Naive thymus-derived CD4-positive, alpha-beta T cell (primary cell): ENCODE data around the gene ADORA2B. TPM values are rescaled to one million over a fixed set of nuclear protein-coding genes. Genes with fewer than 3 reads are reported as not detected.
A peak's percentile ranks its signal among the peaks of the same experiment; 100 is the strongest.

Experiments used
- ATAC-seq: fragments of 150-1000 bp; cut with Tn5 transposase; 2 replicates; pipeline ENCODE4 v1.10.0; 2021; ENCODE audit warnings: mild to moderate bottlenecking, moderate library complexity
- CTCF ChIA-PET: fragments of 350-600 bp; sonication (Branson Sonifier 250); formaldehyde crosslinking; loops from one replicate; lab custom pipeline; 2021; ENCODE audit warnings: antibody characterized with exemption; lab: Charles Lee
- POLR2A ChIA-PET: fragments of 350-600 bp; sonication (Branson Sonifier 250); formaldehyde crosslinking; loops from one replicate; lab custom pipeline; 2021; ENCODE audit warnings: antibody characterized with exemption, inconsistent platforms; lab: Charles Lee
- DNase-seq, 9 donors: peaks; one replicate each; pipeline versions ENCODE4 v3.0.0 to v3.0.0-alpha.2; 2020 to 2022; ENCODE audit warnings: mixed read lengths in 1 of 9
- H3K27ac ChIP-seq: one replicate; pipeline ENCODE4 v1.7.0; 2013; ENCODE audit warnings: mild to moderate bottlenecking, low read depth, low read length, moderate library complexity
- H3K27me3 ChIP-seq, 2 donors: one replicate each; pipeline ENCODE4 v1.7.0; 2013; ENCODE audit warnings: low read length in 2 of 2, mild to moderate bottlenecking in 2 of 2, moderate library complexity in 2 of 2; ENCODE audit not compliant: control insufficient read depth in 2 of 2, insufficient read depth in 2 of 2
- H3K36me3 ChIP-seq, 3 experiments: 1 replicate in 2 of 3; 2 replicates in 1 of 3; pipeline ENCODE4 v1.7.0; 2013; ENCODE audit warnings: low read length in 3 of 3, mild to moderate bottlenecking in 3 of 3, moderate library complexity in 1 of 3; ENCODE audit not compliant: insufficient read depth in 3 of 3, control insufficient read depth in 2 of 3
- H3K4me1 ChIP-seq, 2 donors: one replicate each; pipeline ENCODE4 v1.7.0; 2013; ENCODE audit warnings: low read length in 2 of 2, mild to moderate bottlenecking in 2 of 2, moderate library complexity in 1 of 2; ENCODE audit not compliant: control insufficient read depth in 2 of 2, insufficient read depth in 2 of 2
- H3K4me3 ChIP-seq: 2 replicates; pipeline ENCODE4 v1.7.0; 2013; ENCODE audit warnings: mild to moderate bottlenecking, low read length
- H3K9me3 ChIP-seq, 3 experiments: 1 replicate in 2 of 3; 2 replicates in 1 of 3; pipeline ENCODE4 v1.7.0; 2013; ENCODE audit warnings: low read length in 3 of 3; ENCODE audit not compliant: control insufficient read depth in 2 of 3
- H3K27ac Mint-ChIP-seq, 9 donors: one replicate each; pipeline ENCODE4 v1.8.0; 2020 to 2022; ENCODE audit warnings: mixed read lengths in 9 of 9, mild to moderate bottlenecking in 8 of 9, moderate library complexity in 5 of 9, inconsistent platforms in 2 of 9
- H3K27me3 Mint-ChIP-seq, 5 donors: one replicate each; pipeline ENCODE4 v1.8.0; 2021 to 2022; ENCODE audit warnings: mixed read lengths in 5 of 5, mild to moderate bottlenecking in 1 of 5
- H3K36me3 Mint-ChIP-seq, 5 donors: one replicate each; pipeline ENCODE4 v1.8.0; 2020 to 2022; ENCODE audit warnings: mixed read lengths in 5 of 5, mild to moderate bottlenecking in 3 of 5, inconsistent platforms in 1 of 5
- H3K4me1 Mint-ChIP-seq, 7 donors: one replicate each; pipeline ENCODE4 v1.8.0; 2020 to 2022; ENCODE audit warnings: mixed read lengths in 7 of 7, mild to moderate bottlenecking in 3 of 7, inconsistent platforms in 1 of 7
- H3K4me3 Mint-ChIP-seq, 10 donors: one replicate each; pipeline ENCODE4 v1.8.0; 2020 to 2022; ENCODE audit warnings: mild to moderate bottlenecking in 10 of 10, mixed read lengths in 10 of 10, moderate library complexity in 6 of 10, inconsistent platforms in 2 of 10
- H3K9me3 Mint-ChIP-seq, 11 donors: one replicate each; pipeline ENCODE4 v1.8.0; 2020 to 2022; ENCODE audit warnings: mixed read lengths in 11 of 11, mild to moderate bottlenecking in 4 of 11, inconsistent platforms in 1 of 11, moderate library complexity in 1 of 11
- intact Hi-C, 2 donors: fragments of 100-400 bp; cut with micrococcal nuclease; formaldehyde crosslinking; loops; one replicate each; pipeline ENCODE4 v1.15.1; 2023
- polyA plus RNA-seq, 2 donors: library from polyadenylated mRNA; unstranded; fragments of 300-500 nt; fragmentation: Illumina TruSeq; gene quantifications; one replicate each; pipeline ENCODE4 v1.2.3, GENCODE V29; 2021
- total RNA-seq, 6 experiments: library from RNA in 5 of 6; stranded (reverse) in 5 of 6; gene quantifications; 1 replicate in 5 of 6; 2 replicates in 1 of 6; pipeline ENCODE4 v1.2.3 and lab custom pipeline; 2021 to 2026

Gene ADORA2B
- total and polyA plus RNA-seq, 7 experiments from 2014 or later, result 0.50 to 2.6 (median 1.6) TPM; not detected in 2

DNA sequence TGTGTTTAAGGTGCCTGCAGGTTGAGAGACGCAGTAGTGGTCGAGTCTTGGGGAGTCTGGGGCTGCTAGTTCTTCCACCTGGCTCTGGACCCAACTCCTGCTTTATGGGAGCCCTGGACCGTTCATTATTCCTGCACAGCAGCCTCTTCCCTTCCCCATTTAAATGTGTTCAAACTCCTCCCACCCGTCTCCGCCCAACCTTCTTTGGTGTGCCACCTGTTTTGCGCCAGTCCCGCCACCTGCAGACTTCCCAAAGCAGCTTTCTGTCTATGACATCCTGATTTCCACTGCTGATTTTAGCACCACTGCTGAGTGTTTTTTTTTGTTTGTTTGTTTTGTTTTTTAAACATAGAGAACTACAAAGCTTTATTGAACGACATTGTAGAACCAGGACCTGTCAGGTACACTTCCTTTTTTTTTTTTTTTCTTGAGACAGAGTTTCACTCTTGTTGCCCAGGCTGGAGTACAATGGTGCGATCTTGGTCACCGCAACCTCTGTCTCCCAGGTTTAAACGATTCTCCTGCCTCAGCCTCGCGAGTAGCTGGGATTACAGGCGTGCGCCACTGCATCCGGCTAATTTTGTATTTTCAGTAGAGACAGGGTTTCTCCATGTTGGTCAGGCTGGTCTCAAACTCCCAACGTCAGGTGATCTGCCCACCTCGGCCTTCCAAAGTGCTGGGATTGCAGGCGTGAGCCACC is 12.8 kb downstream of the ADORA2B start:
- no peaks in the 10 kb centered on the region for H3K36me3 ChIP-seq
- peaks cover 0 to 36% (median 8%) of the 10 kb centered on the region in 7 donors for H3K4me1 Mint-ChIP-seq
- no peaks in the 10 kb centered on the region for H3K9me3 Mint-ChIP-seq
- H3K27ac ChIP-seq, result no peak overlapping the region
- peaks cover 0 to 60% (median 0%) of the 10 kb centered on the region in 5 donors for H3K27me3 Mint-ChIP-seq
- no peaks in the 10 kb centered on the region for H3K9me3 ChIP-seq
- H3K36me3 Mint-ChIP-seq, result no peaks in the 10 kb centered on the region
- DNase-seq (no peak), ATAC-seq (no peak)
- H3K4me1 ChIP-seq, result peaks cover 4 to 7% of the 10 kb centered on the region in 2 donors
- CTCF ChIA-PET, result interaction anchor here (0.6 kb wide), 1 partner anchor 1228 kb away, joined by 4 read pairs; no protein-coding TSS in a partner anchor
- intact Hi-C loops, result loop anchor here (2.0 kb wide), 2 partner anchors 41 to 61 kb away; partner anchors contain the start of genes TTC19 (in 1 of the 2) and ZSWIM7 (in 1 of the 2)
- H3K4me3 Mint-ChIP-seq, result peak overlapping the region in 1 of 10 donors; percentile 1
- H3K4me3 ChIP-seq, result no peak overlapping the region
- H3K27ac Mint-ChIP-seq, result no peak overlapping the region
- no peaks in the 10 kb centered on the region for H3K27me3 ChIP-seq
- POLR2A ChIA-PET, result no interaction called here

DNA sequence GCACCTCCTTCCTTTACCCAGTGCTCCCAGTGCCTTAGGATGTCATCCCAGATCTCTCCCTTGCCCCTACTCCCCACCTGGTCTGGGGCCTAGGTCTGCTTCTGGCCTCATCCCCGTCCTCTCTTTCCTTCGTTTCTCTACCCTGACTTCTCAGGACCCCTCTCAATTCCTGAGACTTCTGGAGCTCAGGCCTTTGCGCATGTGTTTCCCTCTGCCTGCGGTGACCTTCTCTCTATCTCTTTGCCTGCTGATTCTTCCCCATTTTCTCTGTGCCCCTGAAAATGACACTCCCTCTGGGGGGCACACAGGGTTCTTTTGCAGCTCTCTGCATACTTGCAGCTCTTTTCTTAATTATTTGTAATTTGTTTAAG is 13.5 kb downstream of the ADORA2B start:
- Mint-ChIP-seq H3K27ac (peak overlapping the region in 1 of 9 donors; percentile 44), H3K36me3 (no peaks in the 10 kb centered on the region), H3K27me3 (peaks cover 0 to 56% (median 0%) of the 10 kb centered on the region in 5 donors), H3K4me1 (peaks cover 0 to 36% (median 8%) of the 10 kb centered on the region in 7 donors), H3K9me3 (no peaks in the 10 kb centered on the region), H3K4me3 (peak overlapping the region in 1 of 10 donors; percentile 40)
- Histone ChIP-seq H3K27me3 (no peaks in the 10 kb centered on the region), H3K9me3 (no peaks in the 10 kb centered on the region), H3K36me3 (no peaks in the 10 kb centered on the region), H3K27ac (no peak overlapping the region), H3K4me3 (no peak overlapping the region), H3K4me1 (peaks cover 4 to 7% of the 10 kb centered on the region in 2 donors)
- ChIA-PET CTCF (no interaction called here), POLR2A (no interaction called here)
- DNase-seq (no peak), ATAC-seq (no peak)
- intact Hi-C loops, result loop anchor here (2.0 kb wide), 2 partner anchors 40 to 62 kb away; partner anchors contain the start of genes TTC19 (in 1 of the 2) and ZSWIM7 (in 1 of the 2)

DNA sequence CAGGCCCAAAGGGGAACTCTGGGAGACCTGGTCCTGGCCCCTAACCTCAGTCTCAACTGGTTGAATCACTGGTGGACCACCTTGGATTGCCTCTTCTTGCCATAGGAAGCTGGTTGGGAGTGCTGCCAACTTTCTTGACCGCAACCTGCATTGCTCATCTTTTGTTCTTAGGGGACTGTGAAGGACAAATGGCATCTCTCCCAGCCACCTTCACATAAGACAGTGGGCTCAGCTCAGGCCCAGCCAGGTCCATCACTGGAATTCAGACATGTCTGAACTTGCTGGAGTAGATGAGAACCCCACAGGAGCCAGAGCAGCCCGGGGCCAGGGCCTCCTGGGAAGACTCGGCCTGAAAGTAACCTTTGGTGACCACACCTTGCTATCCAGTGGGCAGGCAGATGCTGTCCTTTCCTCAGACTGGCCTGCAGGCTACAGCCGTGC is 18.8 kb downstream of the ADORA2B start:
- Mint-ChIP-seq H3K4me1 (peaks cover 10 to 38% (median 30%) of the 10 kb centered on the region in 7 donors), H3K4me3 (no peak overlapping the region), H3K27me3 (peaks cover 0 to 39% (median 0%) of the 10 kb centered on the region in 5 donors), H3K36me3 (no peaks in the 10 kb centered on the region), H3K27ac (no peak overlapping the region), H3K9me3 (no peaks in the 10 kb centered on the region)
- DNase-seq (no peak), ATAC-seq (no peak)
- Histone ChIP-seq H3K4me1 (peaks cover 2 to 15% of the 10 kb centered on the region in 2 donors), H3K27me3 (no peaks in the 10 kb centered on the region), H3K36me3 (no peaks in the 10 kb centered on the region), H3K9me3 (no peaks in the 10 kb centered on the region), H3K27ac (no peak overlapping the region), H3K4me3 (no peak overlapping the region)
- ChIA-PET POLR2A (no interaction called here), CTCF (no interaction called here)
- intact Hi-C loops, result no loop called here

DNA sequence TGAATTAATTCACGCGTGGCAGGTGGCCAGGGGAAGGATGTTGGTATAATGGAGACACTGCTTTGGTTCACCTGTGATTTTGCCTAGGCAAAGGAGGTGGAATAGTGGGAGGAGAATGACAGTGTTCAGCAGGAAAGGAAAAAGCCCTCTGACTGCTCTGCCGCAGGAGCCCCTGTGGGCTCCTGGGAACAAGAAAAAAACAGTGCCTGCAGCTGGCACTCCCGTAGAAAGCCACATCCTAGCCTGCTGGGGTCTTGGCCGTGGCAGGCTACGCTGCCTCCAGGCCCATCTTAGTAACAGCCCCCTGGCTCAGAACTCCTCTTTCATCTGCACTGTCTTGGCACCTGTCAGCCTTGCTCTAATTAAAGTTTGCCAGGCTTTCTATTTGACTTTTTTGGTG is 20.6 kb downstream of the ADORA2B start:
- no peaks in the 10 kb centered on the region for H3K36me3 Mint-ChIP-seq
- H3K27ac ChIP-seq, result no peak overlapping the region
- ATAC-seq (no peak), DNase-seq (no peak)
- H3K36me3 ChIP-seq, result no peaks in the 10 kb centered on the region
- H3K9me3 ChIP-seq, result no peaks in the 10 kb centered on the region
- ChIA-PET POLR2A (no interaction called here), CTCF (no interaction called here)
- H3K4me3 ChIP-seq, result no peak overlapping the region
- H3K4me3 Mint-ChIP-seq, result peak overlapping the region in 4 of 10 donors; percentile 52 to 79 (median 68)
- no peaks in the 10 kb centered on the region for H3K27me3 ChIP-seq
- H3K27me3 Mint-ChIP-seq, result peaks cover 0 to 37% (median 5%) of the 10 kb centered on the region in 5 donors
- H3K9me3 Mint-ChIP-seq, result no peaks in the 10 kb centered on the region
- peak overlapping the region in 8 of 9 donors; percentile 38 to 98 (median 90) for H3K27ac Mint-ChIP-seq
- intact Hi-C loops, result no loop called here
- peaks cover 10 to 36% (median 25%) of the 10 kb centered on the region in 7 donors for H3K4me1 Mint-ChIP-seq
- H3K4me1 ChIP-seq, result peaks cover 0 to 10% of the 10 kb centered on the region in 2 donors

GRCh38 chr17:15966183-15966878 is 21.4 kb downstream of the ADORA2B start:
- no peaks in the 10 kb centered on the region for H3K27me3 ChIP-seq
- no peak overlapping the region for H3K4me3 ChIP-seq
- no peaks in the 10 kb centered on the region for H3K9me3 ChIP-seq
- peaks cover 0 to 35% (median 5%) of the 10 kb centered on the region in 5 donors for H3K27me3 Mint-ChIP-seq
- H3K9me3 Mint-ChIP-seq, result no peaks in the 10 kb centered on the region
- peak overlapping the region; percentile 50 for H3K27ac ChIP-seq
- peaks cover 10 to 36% (median 25%) of the 10 kb centered on the region in 7 donors for H3K4me1 Mint-ChIP-seq
- ChIA-PET POLR2A (interaction anchor here (0.6 kb wide), 1 partner anchor 158 kb away, joined by 4 read pairs; no protein-coding TSS in a partner anchor), CTCF (interaction anchor here (0.6 kb wide), 1 partner anchor 29 kb away, joined by 4 read pairs; no protein-coding TSS in a partner anchor)
- peak overlapping the region in 9 of 10 donors; percentile 42 to 79 (median 68) for H3K4me3 Mint-ChIP-seq
- H3K27ac Mint-ChIP-seq, result peak overlapping the region in 8 of 9 donors; percentile 38 to 98 (median 90)
- peak; percentile 56 for ATAC-seq
- peak in 4 of 9 donors; percentile 6 to 25 (median 12) for DNase-seq
- no peaks in the 10 kb centered on the region for H3K36me3 ChIP-seq
- intact Hi-C loops, result no loop called here
- H3K4me1 ChIP-seq, result peaks cover 0 to 10% of the 10 kb centered on the region in 2 donors
- H3K36me3 Mint-ChIP-seq, result no peaks in the 10 kb centered on the region

- intact Hi-C loops, result no loop called here
- Mint-ChIP-seq H3K4me1 (peaks cover 8 to 36% (median 25%) of the 10 kb centered on the region in 7 donors), H3K27me3 (peaks cover 0 to 29% (median 5%) of the 10 kb centered on the region in 5 donors), H3K27ac (peak overlapping the region in 8 of 9 donors; percentile 38 to 98 (median 90)), H3K4me3 (peak overlapping the region in 9 of 10 donors; percentile 42 to 79 (median 68)), H3K9me3 (no peaks in the 10 kb centered on the region), H3K36me3 (no peaks in the 10 kb centered on the region)
- POLR2A ChIA-PET, result no interaction called here
- Histone ChIP-seq H3K36me3 (no peaks in the 10 kb centered on the region), H3K4me3 (no peak overlapping the region), H3K27me3 (no peaks in the 10 kb centered on the region), H3K9me3 (no peaks in the 10 kb centered on the region), H3K27ac (peak overlapping the region; percentile 50), H3K4me1 (peaks cover 0 to 10% of the 10 kb centered on the region in 2 donors)
- ATAC-seq (peak; percentile 22), DNase-seq (no peak)
- CTCF ChIA-PET, result interaction anchor here (0.6 kb wide), 1 partner anchor 29 kb away, joined by 4 read pairs; no protein-coding TSS in a partner anchor
These were observed 21.9 kb downstream of the ADORA2B start for GRCh38 chr17:15966879-15967248.
